NCI-H69 (cell line): ENCODE results near the gene ADGRA1.

Experiments used
- DNase-seq: peaks from one replicate; lab custom pipeline; 2025; lab: John Stamatoyannopoulos, UW

ADGRA1 gene

DNA sequence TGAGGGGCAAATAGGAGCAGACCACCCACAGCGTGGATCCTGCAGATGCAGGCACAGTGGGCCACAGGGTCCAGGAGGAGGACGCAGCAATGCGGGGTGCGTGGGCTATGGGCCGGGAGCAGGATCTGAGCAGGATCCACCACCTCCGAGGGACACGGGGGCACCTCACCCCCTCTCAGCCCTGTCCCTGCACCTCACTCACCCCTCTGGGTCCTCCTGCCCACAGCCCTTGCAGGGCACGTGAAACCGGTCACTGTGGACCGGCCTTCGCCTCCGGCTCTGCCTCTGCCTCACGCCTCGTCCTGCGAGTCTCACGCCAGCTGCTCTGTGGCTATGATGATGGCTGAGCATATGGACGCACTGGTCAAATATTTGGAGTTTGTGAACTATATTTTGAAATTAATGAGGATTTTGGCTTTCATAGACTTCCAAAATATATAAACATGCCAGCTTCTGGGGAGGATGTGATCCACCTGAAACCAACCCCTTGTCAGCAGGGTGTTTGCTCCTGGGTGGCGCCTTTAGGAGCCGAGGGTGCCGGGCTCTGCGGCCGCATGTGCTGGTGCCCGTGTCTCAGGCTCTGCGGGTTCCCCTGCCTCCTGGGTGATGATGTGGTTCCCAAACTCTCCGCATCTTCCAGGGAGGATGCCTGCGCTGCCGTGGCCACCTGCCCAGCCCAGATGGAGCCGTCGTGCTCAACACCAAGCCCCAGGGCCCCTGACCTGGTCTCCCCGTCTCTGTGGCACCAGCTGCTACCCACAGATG lies 11.3 kb upstream of the ADGRA1 start:
- DNase-seq: no peak

DNA sequence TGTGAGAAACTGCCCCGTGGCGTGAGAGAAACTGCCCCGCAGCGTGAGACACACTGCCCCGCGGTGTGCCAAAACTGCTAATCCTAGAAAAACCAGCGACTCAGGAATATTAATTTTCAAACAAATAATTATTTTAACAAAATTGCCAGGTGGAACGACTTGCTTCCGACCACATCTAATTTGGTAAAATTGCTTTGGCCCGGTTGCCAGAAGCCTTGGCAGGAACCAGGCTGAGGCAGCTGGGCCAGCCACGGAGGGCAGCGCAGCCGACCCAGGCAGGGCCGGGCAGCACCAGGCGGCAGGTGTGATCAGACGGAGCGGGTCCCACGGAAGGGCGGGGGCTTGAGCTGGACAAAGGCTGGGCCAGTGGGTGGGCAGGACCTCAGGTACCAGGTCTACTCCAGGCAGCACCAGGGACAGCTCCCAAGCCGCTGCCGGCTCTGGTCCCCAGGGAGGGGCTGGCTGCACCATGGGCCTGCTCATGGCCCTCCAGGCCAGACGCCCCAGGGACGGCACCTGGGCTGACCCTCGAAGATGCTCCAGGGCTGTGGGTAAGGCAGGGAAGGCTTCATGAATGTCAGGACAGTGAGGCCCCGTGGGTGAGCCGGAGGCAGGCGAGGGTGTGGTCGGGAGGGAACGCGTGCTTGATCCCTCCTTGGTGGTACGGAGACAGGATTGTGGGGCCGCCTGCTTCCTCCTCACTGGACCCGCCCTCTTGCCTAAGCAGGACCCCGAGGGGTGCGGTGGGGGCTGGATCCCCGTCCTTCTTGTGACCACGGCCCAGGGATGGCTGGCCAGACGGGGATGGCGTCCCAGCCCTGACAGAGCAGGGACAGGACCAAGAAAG lies 7.7 kb upstream of the ADGRA1 start:
- no peak for DNase-seq

DNA sequence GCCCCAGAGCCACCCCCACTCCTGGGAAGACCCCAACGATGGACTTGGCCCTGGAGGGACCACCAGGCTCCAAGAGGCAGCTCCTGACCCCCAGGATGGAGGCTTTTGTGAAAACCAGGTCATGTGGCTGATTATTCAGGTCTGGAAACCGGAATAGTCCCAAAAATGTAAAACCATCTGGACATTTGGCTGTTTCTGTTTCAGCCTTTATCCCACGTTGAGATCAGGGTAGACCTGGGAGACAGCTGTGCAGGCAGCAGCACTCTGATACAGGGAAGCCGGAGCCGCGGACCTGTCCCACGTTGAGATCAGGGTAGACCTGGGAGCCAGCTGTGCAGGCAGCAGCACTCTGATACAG lies 7.1 kb upstream of the ADGRA1 start:
- no peak for DNase-seq

DNA sequence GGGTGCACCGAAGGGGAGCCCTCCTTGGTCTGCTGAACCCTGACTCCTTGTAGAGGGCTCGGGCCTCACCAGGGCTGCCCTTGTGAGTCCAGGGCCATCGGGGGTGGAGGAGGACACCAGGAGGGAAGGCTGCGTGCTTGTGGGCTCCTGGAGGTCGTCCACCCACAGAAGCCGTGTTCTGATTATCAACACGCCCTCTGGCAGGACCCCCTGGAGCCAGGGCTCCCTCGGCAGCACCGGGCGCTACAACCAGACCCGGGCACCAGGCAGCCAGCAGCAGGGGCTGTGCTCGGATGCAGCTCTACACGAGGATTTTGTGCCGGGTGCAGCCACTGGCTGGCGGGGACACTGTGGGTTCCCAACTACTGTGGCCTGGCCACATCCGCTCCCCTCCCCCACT lies 6.1 kb upstream of the ADGRA1 start:
- no peak for DNase-seq

DNA sequence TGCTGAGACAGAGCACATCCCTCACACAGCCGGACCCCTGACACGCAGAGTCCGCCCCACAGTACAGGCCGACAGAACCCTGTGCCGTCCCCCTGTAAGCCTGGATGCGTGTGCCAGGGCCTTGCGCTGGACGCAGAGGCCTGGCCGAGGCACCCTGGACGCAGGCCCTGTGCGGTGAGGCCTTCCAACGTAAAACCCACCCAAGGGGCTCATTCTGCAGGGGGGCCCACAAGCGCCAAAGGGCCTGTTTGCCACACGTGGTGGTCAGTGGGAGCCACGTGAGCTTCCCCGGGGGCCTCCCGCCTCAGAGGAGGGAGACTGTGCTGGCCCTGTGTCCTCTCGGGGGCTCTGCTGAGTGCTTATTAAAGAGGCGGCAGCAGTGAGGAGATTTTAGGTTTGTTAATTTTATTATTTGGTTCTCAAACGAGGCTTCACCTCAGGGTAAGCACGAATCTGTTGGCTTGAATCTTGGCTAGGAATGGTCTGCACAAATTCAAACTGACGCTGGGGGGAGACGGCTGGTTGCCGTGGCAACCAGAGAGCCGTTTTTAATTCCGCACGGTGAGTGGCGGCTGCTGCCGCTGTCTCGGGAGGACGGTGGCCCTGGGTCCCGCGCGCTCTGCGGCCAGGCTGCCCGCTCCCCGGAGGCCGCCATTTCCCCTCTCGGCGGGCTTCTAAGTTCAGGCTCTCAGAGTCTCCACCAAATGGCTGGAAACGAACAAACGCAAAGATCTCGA lies 4.9 kb upstream of the ADGRA1 start:
- DNase-seq: no peak

DNA sequence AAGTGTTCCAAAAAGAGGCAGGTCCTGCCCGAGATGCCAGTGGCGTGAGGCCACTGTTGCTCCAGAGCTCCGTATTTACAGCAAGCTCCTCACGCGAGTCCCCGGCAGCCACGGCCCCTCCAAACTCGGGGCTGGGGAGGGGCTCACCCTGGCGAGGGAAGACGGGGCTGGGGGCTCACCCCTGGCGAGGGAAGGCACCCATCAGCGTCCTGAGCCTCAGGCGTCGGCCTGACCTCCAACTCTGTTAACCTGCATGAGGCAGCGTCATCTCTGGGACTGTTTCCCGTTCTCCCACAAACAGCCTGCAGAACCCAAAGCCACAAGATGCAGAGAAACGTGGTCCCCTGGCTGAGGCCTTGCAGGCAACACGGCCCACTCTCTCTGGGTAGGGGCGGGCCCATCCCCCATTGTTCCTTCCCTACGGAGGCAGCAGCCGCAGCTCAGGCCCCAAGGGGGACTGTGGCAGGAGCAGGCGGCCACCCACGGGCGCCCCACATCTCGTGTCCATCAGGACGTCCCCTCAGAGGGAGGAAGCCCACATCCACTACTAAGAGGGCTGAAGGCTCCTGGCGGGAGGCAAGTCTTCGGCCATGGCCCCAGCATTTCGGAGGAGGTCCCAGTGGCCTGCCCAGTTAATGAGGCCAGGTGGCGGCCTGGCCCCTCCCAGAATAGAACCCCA lies 4.2 kb upstream of the ADGRA1 start:
- no peak for DNase-seq

DNA sequence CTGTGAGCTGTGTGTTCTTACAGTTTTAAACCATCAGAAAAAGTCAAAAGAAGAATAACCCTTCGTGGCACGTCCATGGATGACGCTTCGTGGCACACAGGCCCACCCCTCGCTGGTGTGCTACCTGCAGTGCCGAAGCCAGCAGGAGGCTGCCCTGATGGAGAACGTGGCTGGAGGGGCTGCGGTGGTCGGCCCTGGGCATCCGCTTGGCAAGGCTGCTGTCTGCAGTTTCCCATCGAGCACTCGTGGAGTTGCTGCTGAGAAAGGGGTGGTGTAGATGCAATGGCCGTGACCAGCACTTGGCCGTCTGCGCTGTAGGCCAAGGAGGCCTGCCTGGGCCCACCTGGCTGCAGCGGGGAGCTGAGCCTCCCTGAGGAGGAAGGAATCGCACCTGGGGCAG lies 3.2 kb upstream of the ADGRA1 start:
- DNase-seq: no peak

DNA sequence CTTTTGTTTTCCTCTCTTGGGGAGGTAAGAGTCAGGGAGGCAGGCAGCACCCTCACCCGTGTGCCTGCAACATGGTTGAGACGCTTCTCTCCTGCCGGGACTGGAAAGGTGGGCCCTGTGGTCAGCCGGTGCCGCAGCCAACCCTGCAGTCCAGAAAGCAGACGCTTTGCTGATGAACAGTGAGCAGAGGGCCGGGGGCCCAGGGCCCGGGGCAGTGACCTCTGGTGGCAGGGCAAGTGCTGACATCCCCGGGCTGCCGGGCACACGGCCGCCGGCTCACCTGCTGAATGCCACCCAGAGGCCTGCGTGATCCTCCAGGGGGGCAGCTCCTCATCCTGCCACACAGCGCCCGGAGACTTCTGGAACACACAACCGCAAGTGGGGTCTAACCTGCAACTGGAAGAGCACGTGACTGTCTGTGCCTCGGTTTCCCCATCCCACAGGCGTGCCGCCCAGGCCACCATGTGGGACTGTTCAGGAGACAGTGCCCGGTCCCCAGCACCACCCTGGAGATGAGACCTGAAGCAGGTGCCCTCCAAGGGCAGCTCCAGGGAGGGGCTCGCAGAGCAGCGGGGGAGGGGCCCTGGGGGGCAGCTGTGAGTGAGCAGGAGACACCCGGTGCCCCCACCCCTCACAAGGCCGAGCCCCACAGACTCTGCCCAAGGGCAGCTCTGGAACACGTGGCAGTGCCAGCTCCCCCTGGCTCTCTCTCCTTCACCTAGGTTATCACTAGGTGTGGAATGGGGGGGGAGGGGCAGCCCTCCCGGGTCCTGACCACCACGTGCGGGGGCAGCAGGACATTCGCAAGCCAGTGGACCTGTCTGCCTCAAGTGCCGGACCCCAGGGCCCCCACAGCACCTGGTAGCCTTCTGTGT lies 2.2 kb upstream of the ADGRA1 start:
- DNase-seq: no peak

DNA sequence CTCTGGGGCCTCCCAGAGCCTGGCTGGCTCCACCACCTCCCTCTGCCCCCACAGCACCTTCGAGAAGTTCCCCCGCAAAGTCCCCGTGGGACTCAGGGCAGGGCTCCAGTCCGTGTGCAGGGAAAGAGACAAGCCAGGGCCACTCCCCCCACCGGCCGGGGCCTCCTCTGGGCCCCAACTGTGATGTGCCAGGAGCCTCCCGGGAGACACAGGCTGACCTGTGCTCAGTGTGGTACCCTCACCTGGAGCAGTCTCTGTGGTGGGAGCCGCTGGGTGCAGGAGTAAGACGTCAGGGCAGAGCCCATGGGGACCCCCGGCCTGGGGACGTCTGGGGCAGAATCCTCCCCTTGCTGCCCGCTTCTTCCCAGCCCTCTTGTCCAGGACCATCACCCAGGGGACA lies 1.5 kb upstream of the ADGRA1 start:
- DNase-seq: no peak

DNA sequence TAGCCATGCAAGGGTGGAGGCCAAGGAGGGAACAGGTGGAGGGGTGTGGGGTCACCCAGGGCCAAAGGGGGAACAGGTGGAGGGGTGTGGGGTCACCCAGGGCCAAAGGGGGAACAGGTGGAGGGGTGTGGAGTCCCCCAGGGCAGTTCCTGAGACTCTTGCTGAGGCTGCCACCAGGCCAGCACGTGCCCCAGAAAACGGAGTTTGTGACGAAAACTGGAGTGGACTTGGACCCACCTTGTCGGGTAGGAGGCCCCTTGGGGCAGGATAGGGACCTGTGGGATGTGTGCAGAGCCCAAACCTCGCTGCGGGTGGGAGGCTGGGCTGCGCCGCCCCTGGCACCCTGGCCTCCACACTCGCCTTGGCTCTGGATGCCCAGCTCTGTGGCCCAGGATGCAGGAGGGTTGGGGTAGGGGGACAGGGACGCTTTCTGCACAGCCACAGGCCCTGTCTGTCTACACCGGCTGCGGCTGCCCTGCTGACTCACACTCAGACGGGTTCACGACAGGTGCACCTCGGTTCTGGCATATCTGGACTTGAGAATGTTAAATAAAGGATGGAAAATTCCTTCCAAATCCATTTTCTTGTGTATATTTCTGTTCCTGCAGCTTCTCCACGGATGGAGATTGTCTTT lies 562 bp upstream of the ADGRA1 start:
- no peak for DNase-seq

DNA sequence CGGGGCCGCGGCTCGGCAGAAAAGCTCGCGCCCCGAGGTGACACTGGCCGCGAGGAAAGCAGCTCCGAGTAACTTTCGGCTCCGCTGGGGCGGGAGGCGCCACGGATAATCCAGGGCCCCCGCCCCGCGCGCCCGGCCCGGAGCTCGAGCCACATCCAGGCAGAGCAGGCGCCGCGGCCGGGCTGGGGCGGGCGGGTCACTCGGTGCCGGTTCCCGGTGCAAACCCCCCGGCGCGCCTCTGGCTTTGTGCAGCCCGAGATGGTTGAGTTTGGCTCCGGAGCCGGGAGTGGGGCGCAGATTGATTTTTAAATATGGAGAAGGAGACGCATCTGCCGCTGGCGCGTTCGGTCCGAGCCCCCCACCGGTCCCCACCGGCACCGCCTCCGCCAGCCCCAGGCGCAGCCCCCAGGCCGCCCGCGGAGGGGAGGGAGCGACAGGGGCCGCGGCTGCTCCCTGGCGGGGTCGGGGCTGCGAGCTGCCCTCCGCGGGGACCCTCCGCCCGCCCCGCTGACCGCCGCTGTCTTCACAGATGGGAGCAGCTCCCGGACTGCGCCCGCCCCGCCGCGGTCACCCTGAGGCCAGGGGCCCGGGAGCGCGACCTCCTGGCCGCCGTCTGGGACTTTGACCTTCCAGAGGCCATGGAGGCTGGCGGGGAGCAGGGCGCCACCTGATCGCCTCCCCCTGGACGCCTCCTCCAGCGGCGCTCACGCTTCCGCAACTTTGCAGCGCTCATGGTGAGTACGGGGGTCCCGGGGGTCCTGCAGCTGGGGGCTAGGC lies 643 bp downstream of the ADGRA1 start:
- DNase-seq: no peak

DNA sequence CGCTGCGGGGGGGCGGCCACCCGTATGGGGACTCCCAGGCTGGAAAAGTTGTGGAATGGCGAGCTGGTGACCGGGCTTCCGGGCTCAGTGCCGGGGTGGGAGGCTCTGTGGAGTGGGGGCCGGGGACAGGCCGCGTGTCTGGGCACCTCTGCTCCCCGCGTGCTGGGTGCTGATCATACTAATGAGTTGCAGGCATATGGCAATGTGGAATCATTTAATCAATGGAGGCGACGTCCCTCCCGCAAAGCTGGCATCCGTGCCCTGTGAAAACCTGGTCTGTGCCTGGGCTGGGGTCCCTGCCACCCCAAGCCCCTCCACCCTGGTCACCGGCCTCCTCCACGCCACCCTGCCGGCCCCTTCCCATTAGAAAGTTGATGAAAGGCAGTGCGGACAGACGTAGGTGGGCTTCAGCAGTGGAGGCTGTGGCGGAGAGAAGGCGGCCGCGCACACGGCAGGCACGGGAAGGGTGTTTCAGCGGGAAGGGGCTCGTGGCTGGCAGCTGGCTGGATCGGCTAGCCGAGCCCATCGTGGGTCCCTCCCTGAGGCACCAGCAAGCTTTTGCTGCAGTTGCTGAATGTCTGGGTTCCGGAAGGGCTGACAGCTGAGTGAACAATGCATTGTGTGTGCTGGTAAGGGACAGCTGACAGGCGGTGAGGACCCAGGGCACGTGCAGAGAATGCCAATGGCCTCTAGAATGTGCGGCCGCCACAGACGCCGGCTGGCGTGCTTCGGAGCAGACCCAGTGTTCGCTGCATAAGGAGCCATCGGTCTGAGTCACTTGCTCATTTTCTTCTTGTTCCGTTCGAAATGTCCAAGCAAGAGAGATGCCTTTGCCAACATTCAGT lies 1.5 kb downstream of the ADGRA1 start:
- DNase-seq: no peak

DNA sequence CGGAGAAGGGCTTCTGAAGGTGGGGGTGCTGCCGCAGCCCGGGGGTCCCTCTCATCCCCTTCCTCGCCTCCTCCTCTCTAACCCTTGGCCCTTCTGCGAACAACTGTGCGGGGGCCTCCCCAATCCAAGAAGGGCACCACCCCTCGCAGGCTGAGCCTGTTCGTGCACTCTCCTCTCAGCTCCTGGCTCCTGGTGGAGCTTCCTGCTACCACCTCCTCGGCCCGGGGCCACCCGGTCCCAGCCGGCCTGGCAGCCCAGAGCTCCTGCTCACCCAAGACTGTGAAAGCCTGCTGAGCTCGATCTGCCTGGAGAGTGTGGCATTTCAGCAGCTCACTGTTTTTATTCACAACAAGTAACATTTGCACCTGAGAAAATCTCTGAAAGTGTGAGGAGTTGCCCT lies 2.4 kb downstream of the ADGRA1 start:
- no peak for DNase-seq

DNA sequence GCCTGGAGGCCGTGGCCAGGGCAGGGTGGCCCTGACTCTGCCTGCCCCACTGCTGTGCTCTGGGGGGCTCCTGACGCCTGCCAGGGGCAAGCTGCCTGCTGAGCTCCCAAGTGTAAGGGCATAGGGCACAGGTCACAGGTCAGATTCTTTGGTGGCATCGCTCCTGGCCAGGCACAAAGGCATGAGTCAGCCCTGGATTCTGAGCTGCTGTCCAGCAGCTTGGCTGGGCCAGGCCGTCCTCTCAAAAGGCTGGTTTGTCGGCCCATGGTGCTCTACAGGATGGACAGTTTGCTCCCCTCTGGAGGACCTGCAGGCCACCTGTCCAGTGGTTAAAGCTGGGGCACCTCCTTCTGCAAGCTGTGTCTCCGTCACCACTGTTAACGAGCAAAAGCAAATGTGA lies 2.9 kb downstream of the ADGRA1 start:
- no peak for DNase-seq

DNA sequence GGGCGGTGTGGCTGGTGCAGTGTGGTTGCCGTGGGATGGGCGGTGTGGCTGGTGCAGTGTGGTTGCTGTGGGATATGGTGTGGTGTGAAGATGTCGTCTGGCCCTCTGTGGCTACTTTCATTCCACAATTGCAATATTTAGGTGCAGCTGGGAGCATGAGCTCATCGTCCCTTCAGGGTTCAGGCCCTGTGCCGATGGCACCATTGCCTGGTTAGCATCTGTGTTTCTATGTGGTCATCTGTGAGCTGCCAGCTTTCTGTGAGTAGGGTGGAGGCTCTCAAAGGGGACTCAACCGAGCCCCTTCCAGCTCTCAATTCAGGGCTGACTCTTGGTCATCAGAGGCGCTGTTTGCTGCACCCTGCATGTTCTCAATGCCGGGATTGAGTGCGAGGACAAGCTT lies 3.6 kb downstream of the ADGRA1 start:
- no peak for DNase-seq

DNA sequence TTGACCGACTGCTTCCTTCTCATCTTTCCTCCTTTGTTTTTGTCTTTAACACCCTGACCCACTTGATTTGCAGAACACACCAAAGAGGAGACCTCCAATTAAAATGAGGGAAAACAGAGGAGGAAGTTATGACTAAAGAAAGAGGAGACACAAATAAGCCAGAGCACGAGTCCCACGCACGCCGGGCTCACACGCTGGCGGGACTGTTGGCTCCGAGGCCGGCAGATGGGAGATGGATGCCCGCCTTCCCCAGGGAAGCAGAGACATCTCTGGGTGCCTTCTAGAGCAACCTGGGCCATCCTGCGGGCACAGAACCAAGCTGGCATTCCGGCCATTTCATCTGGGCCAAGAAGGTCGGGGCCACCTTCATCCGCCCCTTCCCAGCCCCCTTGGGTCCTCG lies 5.6 kb downstream of the ADGRA1 start:
- DNase-seq: no peak

DNA sequence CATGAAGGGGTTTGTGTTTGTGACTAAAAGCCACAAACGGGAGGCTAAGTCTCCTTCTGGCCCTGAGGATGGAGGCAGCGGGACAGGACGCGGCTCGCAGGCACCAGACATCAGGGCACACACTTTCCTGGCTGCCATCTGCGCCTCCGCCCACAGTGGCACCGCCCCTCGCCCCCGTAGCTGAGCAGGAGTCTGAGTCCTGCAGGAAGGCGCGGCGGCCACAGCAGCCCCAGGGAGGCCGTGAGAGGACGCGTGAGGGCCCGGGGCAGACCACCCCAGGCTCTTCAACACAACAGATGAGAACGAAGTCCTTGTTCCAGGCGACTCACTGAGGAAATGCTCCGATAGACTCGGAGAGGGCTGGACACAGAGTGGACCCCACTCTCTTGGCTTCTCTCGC lies 6.6 kb downstream of the ADGRA1 start:
- no peak for DNase-seq

DNA sequence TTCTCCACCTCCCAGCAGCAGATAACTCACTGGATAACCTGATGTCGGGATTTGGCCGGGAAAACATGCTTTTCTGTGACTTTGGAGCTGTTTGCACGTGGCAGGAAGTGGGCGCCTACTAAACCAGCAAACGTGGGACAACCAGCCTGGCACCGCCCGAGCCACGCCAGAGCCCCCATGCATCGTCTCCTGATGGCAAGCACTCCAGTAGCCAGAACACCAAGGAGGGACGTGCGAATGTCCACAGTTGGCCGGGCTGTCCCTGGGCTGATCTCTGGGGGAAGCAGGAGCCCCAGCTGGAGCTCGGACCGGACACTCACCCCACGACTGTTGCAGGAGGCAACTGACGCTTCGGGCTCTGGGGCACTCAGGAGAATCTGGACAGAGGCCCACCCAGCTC lies 7.1 kb downstream of the ADGRA1 start:
- DNase-seq: no peak

DNA sequence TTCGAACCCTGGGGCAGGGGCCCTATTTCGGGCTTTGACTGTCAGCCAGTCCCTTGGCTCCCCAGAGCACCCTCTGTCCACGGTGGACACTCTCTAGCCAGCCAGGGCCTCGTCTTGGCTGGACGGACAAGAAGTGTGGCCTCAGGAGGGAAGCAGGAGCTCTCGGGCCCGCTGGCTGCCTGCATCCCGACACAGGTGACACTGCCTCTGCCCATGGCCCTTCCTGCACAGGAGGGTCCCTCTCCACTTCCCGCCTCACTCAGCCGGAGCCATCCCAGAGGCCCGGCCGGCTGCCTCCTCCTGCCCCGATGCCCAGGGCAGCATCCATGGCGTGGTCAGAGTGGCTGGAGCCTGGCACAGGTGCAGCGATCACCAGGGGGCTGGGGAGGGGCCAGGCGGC lies 7.9 kb downstream of the ADGRA1 start:
- no peak for DNase-seq
